Activated T-helper 1 cell treated with anti-CD3 and anti-CD28 coated beads, Interleukin-12 subunit alpha, Interleukin-12 subunit beta, Interleukin-2, Interleukin-4 antibody, amounts not matched to agents 30 ng/mL and 10 ng/mL and 1 ng/mL, durations not matched to agents 14 hours and 24 hours and 36 hours (primary cell): ENCODE results near the gene SLC25A39. TPM values are rescaled to one million over a fixed set of nuclear protein-coding genes. Genes with fewer than 3 reads are reported as not detected.

ENCODE experiments used
- DNase-seq: peaks from one replicate; pipeline ENCODE4 v3.0.0; 2021; ENCODE audit warnings: low spot score
- H3K27ac Mint-ChIP-seq: one replicate; pipeline ENCODE4 v1.8.0; 2021; ENCODE audit warnings: mild to moderate bottlenecking, mixed read lengths
- H3K27me3 Mint-ChIP-seq: one replicate; pipeline ENCODE4 v1.8.0; 2022; ENCODE audit warnings: mild to moderate bottlenecking, moderate library complexity, mixed read lengths; ENCODE audit not compliant: insufficient read depth
- H3K36me3 Mint-ChIP-seq: one replicate; pipeline ENCODE4 v1.8.0; 2021; ENCODE audit warnings: low read depth, mixed read lengths
- H3K4me1 Mint-ChIP-seq: one replicate; pipeline ENCODE4 v1.8.0; 2021; ENCODE audit warnings: low read depth, mixed read lengths
- H3K4me3 Mint-ChIP-seq: one replicate; pipeline ENCODE4 v1.8.0; 2021; ENCODE audit warnings: mild to moderate bottlenecking, moderate library complexity, mixed read lengths
- H3K9me3 Mint-ChIP-seq: one replicate; pipeline ENCODE4 v1.8.0; 2021; ENCODE audit warnings: mixed read lengths
- intact Hi-C: fragments of 100-400 bp; cut with micrococcal nuclease; formaldehyde crosslinking; loops from one replicate; pipeline ENCODE4 v1.15.1; 2024
- total RNA-seq: library from RNA; stranded (reverse); gene quantifications from 2 replicates; pipeline ENCODE4 v1.2.3, GENCODE V29; 2022

SLC25A39 gene
- total RNA-seq, 1 donor from 2014 or later = 169 TPM

DNA sequence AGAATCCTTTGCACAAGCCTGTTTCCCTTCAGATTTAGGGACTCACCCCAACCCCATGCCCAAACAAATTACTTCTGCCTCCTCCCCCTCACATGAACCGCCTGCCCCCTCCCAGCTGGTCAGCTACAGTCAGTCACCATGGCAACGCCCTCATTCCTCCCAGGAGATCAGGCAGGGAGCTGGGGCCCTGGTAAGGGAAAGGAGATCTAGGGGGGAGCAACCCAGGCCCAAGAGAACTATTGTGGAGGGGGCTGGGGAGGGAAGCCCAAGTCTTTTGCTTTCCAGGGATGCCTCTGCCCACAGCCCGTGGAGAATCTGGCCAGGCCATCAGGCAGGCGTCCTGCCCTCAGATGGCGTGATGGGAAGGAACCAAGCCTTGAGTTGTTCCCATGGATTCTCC is 36.2 kb upstream of the SLC25A39 start:
- H3K9me3 Mint-ChIP-seq = no peaks in the 10 kb centered on the region

GRCh38 chr17:44360144-44360533 is 35.5 kb upstream of the SLC25A39 start:
- H3K4me3 Mint-ChIP-seq = no peak overlapping the region
- DNase-seq = no peak
- H3K36me3 Mint-ChIP-seq = no peaks in the 10 kb centered on the region
- no peak overlapping the region for H3K27ac Mint-ChIP-seq
- H3K4me1 Mint-ChIP-seq = no peaks in the 10 kb centered on the region
- H3K27me3 Mint-ChIP-seq = peaks cover 42% of the 10 kb centered on the region
- no peaks in the 10 kb centered on the region for H3K9me3 Mint-ChIP-seq
- intact Hi-C loops = no loop called here

More for the DNA sequence above, 36.2 kb upstream of the SLC25A39 start:
- H3K4me1 Mint-ChIP-seq = no peaks in the 10 kb centered on the region
- H3K27ac Mint-ChIP-seq = no peak overlapping the region
- no peaks in the 10 kb centered on the region for H3K36me3 Mint-ChIP-seq
- H3K27me3 Mint-ChIP-seq = peaks cover 40% of the 10 kb centered on the region
- DNase-seq = no peak
- H3K4me3 Mint-ChIP-seq = no peak overlapping the region
- intact Hi-C loops = no loop called here

GRCh38 chr17:44359458-44360143 is 35.0 kb upstream of the SLC25A39 start:
- Mint-ChIP-seq H3K4me3 (no peak overlapping the region), H3K4me1 (no peaks in the 10 kb centered on the region), H3K27me3 (peaks cover 38% of the 10 kb centered on the region), H3K36me3 (no peaks in the 10 kb centered on the region), H3K27ac (no peak overlapping the region), H3K9me3 (no peaks in the 10 kb centered on the region)
- DNase-seq = no peak
- intact Hi-C loops = no loop called here

GRCh38 chr17:44359006-44359405 is 34.4 kb upstream of the SLC25A39 start:
- no peak for DNase-seq
- Mint-ChIP-seq H3K27ac (no peak overlapping the region), H3K4me1 (no peaks in the 10 kb centered on the region), H3K36me3 (no peaks in the 10 kb centered on the region), H3K9me3 (no peaks in the 10 kb centered on the region), H3K4me3 (no peak overlapping the region), H3K27me3 (peaks cover 34% of the 10 kb centered on the region)
- intact Hi-C loops = no loop called here

DNA sequence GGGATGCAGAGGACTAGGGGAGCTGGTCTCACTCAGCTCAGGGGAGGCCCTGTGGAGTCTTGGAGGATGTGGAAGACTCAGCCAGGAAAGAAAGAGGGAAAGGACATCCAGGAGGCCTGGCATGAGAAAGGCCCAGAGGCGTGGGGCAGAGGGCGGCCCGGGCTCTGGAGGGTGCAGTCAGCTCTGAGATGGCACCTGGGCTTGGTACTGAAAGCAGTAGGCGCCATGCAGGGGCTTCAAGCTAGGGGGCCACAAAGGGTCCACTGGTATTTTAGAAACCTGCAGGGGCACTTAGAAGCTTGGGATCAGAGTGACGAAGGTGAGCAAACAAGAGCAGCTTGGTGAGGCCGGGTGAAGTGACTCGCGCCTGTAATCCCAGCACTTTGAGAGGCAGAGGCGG is 33.4 kb upstream of the SLC25A39 start:
- Mint-ChIP-seq H3K4me3 (no peak overlapping the region), H3K27me3 (peaks cover 34% of the 10 kb centered on the region), H3K36me3 (peaks cover under 1% of the 10 kb centered on the region), H3K27ac (no peak overlapping the region), H3K4me1 (no peaks in the 10 kb centered on the region), H3K9me3 (no peaks in the 10 kb centered on the region)
- DNase-seq = no peak
- intact Hi-C loops = no loop called here

- H3K4me1 Mint-ChIP-seq = no peaks in the 10 kb centered on the region
- H3K27me3 Mint-ChIP-seq = peaks cover 23% of the 10 kb centered on the region
- intact Hi-C loops = no loop called here
- no peak overlapping the region for H3K4me3 Mint-ChIP-seq
- H3K9me3 Mint-ChIP-seq = no peaks in the 10 kb centered on the region
- H3K27ac Mint-ChIP-seq = no peak overlapping the region
- H3K36me3 Mint-ChIP-seq = peaks cover 4% of the 10 kb centered on the region
- no peak for DNase-seq
Measured at GRCh38 chr17:44356241-44356640, 31.6 kb upstream of the SLC25A39 start.

GRCh38 chr17:44355642-44356099 is 31.0 kb upstream of the SLC25A39 start:
- no peak overlapping the region for H3K27ac Mint-ChIP-seq
- peaks cover 4% of the 10 kb centered on the region for H3K36me3 Mint-ChIP-seq
- H3K4me3 Mint-ChIP-seq = no peak overlapping the region
- DNase-seq = no peak
- no peaks in the 10 kb centered on the region for H3K4me1 Mint-ChIP-seq
- H3K9me3 Mint-ChIP-seq = no peaks in the 10 kb centered on the region
- intact Hi-C loops = no loop called here
- peaks cover 21% of the 10 kb centered on the region for H3K27me3 Mint-ChIP-seq

- H3K27ac Mint-ChIP-seq = no peak overlapping the region
- intact Hi-C loops = no loop called here
- no peaks in the 10 kb centered on the region for H3K4me1 Mint-ChIP-seq
- no peaks in the 10 kb centered on the region for H3K9me3 Mint-ChIP-seq
- peaks cover 4% of the 10 kb centered on the region for H3K36me3 Mint-ChIP-seq
- DNase-seq = peak; percentile 24
- H3K27me3 Mint-ChIP-seq = peaks cover 14% of the 10 kb centered on the region
- H3K4me3 Mint-ChIP-seq = peak overlapping the region; percentile 45
Measured at GRCh38 chr17:44354582-44355561, 30.2 kb upstream of the SLC25A39 start.

DNA sequence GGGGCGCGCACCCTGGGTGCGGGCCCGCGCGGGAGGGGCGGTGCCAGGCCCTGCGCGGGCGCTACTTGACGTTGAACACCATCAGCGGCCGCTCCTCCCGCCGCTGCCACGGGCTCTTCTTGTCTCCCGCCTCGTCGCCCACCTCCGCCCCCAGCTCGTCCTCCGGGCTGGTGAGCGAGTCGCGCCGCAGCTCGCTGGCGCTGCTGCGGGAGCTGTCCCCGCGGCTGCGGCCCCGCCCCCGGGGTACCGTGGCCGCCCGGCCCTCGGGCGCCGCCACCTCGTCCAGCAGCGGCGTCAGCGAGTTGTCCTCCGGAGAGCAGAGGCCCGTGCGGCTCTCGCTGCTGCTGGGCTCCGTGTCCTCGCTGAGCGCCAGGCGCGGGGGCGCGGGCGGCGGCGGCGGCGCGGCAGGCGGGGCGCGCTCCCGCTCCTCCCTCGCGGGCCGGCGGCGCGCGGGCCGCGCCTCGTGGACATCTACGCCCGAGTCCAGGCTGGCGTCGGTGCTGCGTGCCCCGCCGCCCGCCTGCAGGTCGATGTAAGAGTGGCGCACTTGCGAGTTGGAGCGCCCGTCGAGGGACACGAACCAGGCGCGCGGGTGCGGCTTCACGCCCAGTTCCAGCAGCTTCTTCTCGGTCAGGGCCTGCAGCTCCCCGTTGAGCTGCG is 29.2 kb upstream of the SLC25A39 start:
- Mint-ChIP-seq H3K36me3 (peaks cover 7% of the 10 kb centered on the region), H3K4me1 (peaks cover under 1% of the 10 kb centered on the region), H3K27ac (no peak overlapping the region), H3K9me3 (no peaks in the 10 kb centered on the region), H3K27me3 (peaks cover 8% of the 10 kb centered on the region), H3K4me3 (peak overlapping the region; percentile 45)
- intact Hi-C loops = no loop called here
- DNase-seq = peak; percentile 13

- intact Hi-C loops = no loop called here
- peaks cover 8% of the 10 kb centered on the region for H3K4me1 Mint-ChIP-seq
Measured at GRCh38 chr17:44352828-44353671, 28.4 kb upstream of the SLC25A39 start.

DNA sequence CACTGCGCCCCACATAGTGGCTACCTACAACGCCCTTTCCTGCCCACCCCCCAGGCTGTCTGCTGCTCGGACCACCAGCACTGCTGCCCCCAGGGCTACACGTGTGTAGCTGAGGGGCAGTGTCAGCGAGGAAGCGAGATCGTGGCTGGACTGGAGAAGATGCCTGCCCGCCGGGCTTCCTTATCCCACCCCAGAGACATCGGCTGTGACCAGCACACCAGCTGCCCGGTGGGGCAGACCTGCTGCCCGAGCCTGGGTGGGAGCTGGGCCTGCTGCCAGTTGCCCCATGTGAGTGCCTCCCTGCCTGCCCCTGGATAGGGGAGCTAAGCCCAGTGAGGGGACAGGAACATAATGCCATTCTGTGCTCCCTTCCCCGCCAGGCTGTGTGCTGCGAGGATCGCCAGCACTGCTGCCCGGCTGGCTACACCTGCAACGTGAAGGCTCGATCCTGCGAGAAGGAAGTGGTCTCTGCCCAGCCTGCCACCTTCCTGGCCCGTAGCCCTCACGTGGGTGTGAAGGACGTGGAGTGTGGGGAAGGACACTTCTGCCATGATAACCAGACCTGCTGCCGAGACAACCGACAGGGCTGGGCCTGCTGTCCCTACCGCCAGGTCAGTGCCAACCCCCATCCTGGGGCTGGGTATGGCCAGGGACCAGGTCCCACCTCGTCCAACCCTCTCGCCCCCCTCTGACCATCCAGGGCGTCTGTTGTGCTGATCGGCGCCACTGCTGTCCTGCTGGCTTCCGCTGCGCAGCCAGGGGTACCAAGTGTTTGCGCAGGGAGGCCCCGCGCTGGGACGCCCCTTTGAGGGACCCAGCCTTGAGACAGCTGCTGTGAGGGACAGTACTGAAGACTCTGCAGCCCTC is 27.6 kb upstream of the SLC25A39 start:
- Mint-ChIP-seq H3K27ac (no peak overlapping the region), H3K27me3 (peaks cover 6% of the 10 kb centered on the region), H3K4me1 (peaks cover 10% of the 10 kb centered on the region), H3K4me3 (peak overlapping the region; percentile 19), H3K36me3 (peaks cover 7% of the 10 kb centered on the region), H3K9me3 (no peaks in the 10 kb centered on the region)
- intact Hi-C loops = no loop called here
- DNase-seq = no peak

More at GRCh38 chr17:44352828-44353671, 28.4 kb upstream of the SLC25A39 start:
- Mint-ChIP-seq H3K4me3 (peak overlapping the region; percentile 70), H3K9me3 (no peaks in the 10 kb centered on the region), H3K27ac (peak overlapping the region; percentile 44), H3K36me3 (peaks cover 7% of the 10 kb centered on the region), H3K27me3 (peaks cover 6% of the 10 kb centered on the region)
- no peak for DNase-seq
